ENCODE results near the gene NEIL3.

DNA sequence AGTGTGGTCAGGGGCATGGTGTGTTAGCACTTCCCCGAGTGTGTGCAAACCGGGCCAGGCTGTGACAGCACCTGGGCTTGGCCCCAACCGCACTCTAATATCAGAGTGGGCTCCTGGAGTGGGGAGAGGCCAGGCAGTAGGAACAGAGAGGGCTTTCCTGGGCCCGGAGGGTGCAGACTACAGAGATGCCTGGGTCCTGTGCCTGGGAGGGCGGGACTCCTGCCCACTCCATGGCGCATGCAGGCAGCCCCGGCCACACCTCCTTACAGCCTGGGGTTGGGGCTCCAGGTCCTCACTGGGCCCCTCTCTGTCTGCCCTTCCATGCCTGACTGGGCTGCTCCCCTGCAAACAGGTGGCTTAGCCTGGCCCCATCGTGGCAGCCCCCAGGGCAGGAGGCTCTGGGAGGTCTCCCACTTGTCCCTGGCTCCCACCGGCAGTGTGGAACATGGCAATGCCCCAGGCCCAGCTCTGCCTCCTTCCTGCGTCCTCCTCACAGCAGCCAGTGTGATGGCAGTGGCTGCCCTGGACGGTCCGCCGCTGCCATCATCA is 72.2 kb downstream of the NEIL3 start:
- TF ChIP-seq, protein P1, sequence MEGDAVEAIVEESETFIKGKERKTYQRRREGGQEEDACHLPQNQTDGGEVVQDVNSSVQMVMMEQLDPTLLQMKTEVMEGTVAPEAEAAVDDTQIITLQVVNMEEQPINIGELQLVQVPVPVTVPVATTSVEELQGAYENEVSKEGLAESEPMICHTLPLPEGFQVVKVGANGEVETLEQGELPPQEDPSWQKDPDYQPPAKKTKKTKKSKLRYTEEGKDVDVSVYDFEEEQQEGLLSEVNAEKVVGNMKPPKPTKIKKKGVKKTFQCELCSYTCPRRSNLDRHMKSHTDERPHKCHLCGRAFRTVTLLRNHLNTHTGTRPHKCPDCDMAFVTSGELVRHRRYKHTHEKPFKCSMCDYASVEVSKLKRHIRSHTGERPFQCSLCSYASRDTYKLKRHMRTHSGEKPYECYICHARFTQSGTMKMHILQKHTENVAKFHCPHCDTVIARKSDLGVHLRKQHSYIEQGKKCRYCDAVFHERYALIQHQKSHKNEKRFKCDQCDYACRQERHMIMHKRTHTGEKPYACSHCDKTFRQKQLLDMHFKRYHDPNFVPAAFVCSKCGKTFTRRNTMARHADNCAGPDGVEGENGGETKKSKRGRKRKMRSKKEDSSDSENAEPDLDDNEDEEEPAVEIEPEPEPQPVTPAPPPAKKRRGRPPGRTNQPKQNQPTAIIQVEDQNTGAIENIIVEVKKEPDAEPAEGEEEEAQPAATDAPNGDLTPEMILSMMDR (conservative IDR thresholded peaks at IDR 0.05) = no peak
- no peak for TF ChIP-seq ZFX (IDR thresholded peaks at IDR 0.05)
